Astrocyte (in vitro differentiated cells and primary cell): ENCODE data around the gene CRIM1. TPM values are rescaled to one million over a fixed set of nuclear protein-coding genes. Genes with fewer than 3 reads are reported as not detected.

Experiments used
- DNase-seq: peaks from one replicate; pipeline ENCODE4 v3.0.0-alpha.2; 2010; ENCODE audit warnings: low read depth
- FAIRE-seq: peaks from 2 replicates; lab custom pipeline; 2011; peaks lifted over from hg19 to GRCh38; lab: Jason Lieb, UNC
- H2AFZ ChIP-seq: 2 replicates; pipeline ENCODE4 v1.6.0; 2012; ENCODE audit warnings: low read depth, low read length, inconsistent platforms
- H3K27ac ChIP-seq: 2 replicates; pipeline ENCODE4 v1.5.1; 2011; ENCODE audit warnings: low read depth, low read length, inconsistent platforms
- H3K27me3 ChIP-seq: 2 replicates; pipeline ENCODE4 v1.6.0; 2011; ENCODE audit warnings: low read length, inconsistent platforms; ENCODE audit not compliant: insufficient read depth
- H3K36me3 ChIP-seq: 2 replicates; pipeline ENCODE4 v1.5.1; 2011; ENCODE audit warnings: low read length, inconsistent platforms; ENCODE audit not compliant: insufficient read depth
- H3K4me1 ChIP-seq: 2 replicates; pipeline ENCODE4 v1.5.1; 2011; ENCODE audit warnings: low read length, inconsistent platforms; ENCODE audit not compliant: insufficient read depth
- H3K4me2 ChIP-seq: 2 replicates; pipeline ENCODE4 v1.6.0; 2012; ENCODE audit warnings: low read length, inconsistent platforms
- H3K4me3 ChIP-seq: 2 replicates; pipeline ENCODE4 v1.5.1; 2011; ENCODE audit warnings: low read depth, mild to moderate bottlenecking, low read length, inconsistent platforms; ENCODE audit not compliant: insufficient read depth
- H3K79me2 ChIP-seq: 2 replicates; pipeline ENCODE4 v1.6.0; 2012; ENCODE audit warnings: mild to moderate bottlenecking, low read length, inconsistent platforms; ENCODE audit not compliant: insufficient read depth
- H3K9ac ChIP-seq: 2 replicates; pipeline ENCODE4 v1.6.0; 2012; ENCODE audit warnings: mild to moderate bottlenecking, low read length, inconsistent platforms
- H3K9me3 ChIP-seq: 2 replicates; pipeline ENCODE4 v1.5.1; 2012; ENCODE audit warnings: low read depth, mild to moderate bottlenecking, low read length, inconsistent platforms; ENCODE audit not compliant: insufficient read depth
- H4K20me1 ChIP-seq: 2 replicates; pipeline ENCODE4 v1.6.0; 2012; ENCODE audit warnings: low read length, inconsistent platforms; ENCODE audit not compliant: insufficient read depth
- H3K27ac Mint-ChIP-seq: one replicate; pipeline ENCODE4 v1.8.0; 2021; ENCODE audit warnings: mild to moderate bottlenecking, mixed read lengths; ENCODE audit not compliant: unreplicated experiment
- H3K27me3 Mint-ChIP-seq: one replicate; pipeline ENCODE4 v1.8.0; 2021; ENCODE audit warnings: low read depth, mixed read lengths; ENCODE audit not compliant: unreplicated experiment
- H3K36me3 Mint-ChIP-seq: one replicate; pipeline ENCODE4 v1.8.0; 2021; ENCODE audit warnings: low read depth, mixed read lengths; ENCODE audit not compliant: unreplicated experiment
- H3K4me1 Mint-ChIP-seq: one replicate; pipeline ENCODE4 v1.8.0; 2021; ENCODE audit warnings: low read depth, mixed read lengths; ENCODE audit not compliant: unreplicated experiment
- H3K4me3 Mint-ChIP-seq: one replicate; pipeline ENCODE4 v1.8.0; 2021; ENCODE audit warnings: mild to moderate bottlenecking, moderate library complexity, mixed read lengths; ENCODE audit not compliant: unreplicated experiment
- H3K9me3 Mint-ChIP-seq: one replicate; pipeline ENCODE4 v1.8.0; 2021; ENCODE audit warnings: mild to moderate bottlenecking, mixed read lengths; ENCODE audit not compliant: unreplicated experiment
- EZH2 ChIP-seq: IDR thresholded peaks from 2 replicates; pipeline ENCODE4 v1.6.1; 2012; ENCODE audit warnings: mild to moderate bottlenecking, low read length, inconsistent platforms; ENCODE audit not compliant: insufficient read depth
- total RNA-seq: library from RNA; stranded (reverse); gene quantifications from 2 replicates; pipeline ENCODE4 v1.2.1, GENCODE V29; 2021
- TF ChIP-seq, protein P1 (sequence below): IDR thresholded peaks from 2 replicates; pipeline ENCODE4 v1.5.1; 2011; ENCODE audit warnings: low read depth, mild to moderate bottlenecking, inconsistent platforms, low read length, moderate library complexity; ENCODE audit not compliant: insufficient read depth

CRIM1 gene
- total RNA-seq, 1 donor from 2014 or later = 180 TPM

GRCh38 chr2:36478999-36479398 is 123.4 kb downstream of the CRIM1 start:
- peaks cover 72% of the 10 kb centered on the region for H3K79me2 ChIP-seq
- H3K9me3 Mint-ChIP-seq = peaks cover 37% of the 10 kb centered on the region
- H3K36me3 ChIP-seq = peaks cover 73% of the 10 kb centered on the region
- peaks cover 34% of the 10 kb centered on the region for H3K4me1 Mint-ChIP-seq
- peak overlapping the region; percentile 46 for H3K9ac ChIP-seq
- H3K4me3 Mint-ChIP-seq = no peak overlapping the region
- no peaks in the 10 kb centered on the region for H3K27me3 Mint-ChIP-seq
- DNase-seq (no peak), FAIRE-seq (no peak)
- H4K20me1 ChIP-seq = no peaks in the 10 kb centered on the region
- H3K27ac ChIP-seq = peak overlapping the region; percentile 82
- no peak overlapping the region for H2AFZ ChIP-seq
- peaks cover 5% of the 10 kb centered on the region for H3K9me3 ChIP-seq
- H3K4me2 ChIP-seq = peak overlapping the region; percentile 17
- no peaks in the 10 kb centered on the region for H3K27me3 ChIP-seq
- peaks cover 29% of the 10 kb centered on the region for H3K4me1 ChIP-seq
- H3K4me3 ChIP-seq = no peak overlapping the region
- TF ChIP-seq, protein P1, sequence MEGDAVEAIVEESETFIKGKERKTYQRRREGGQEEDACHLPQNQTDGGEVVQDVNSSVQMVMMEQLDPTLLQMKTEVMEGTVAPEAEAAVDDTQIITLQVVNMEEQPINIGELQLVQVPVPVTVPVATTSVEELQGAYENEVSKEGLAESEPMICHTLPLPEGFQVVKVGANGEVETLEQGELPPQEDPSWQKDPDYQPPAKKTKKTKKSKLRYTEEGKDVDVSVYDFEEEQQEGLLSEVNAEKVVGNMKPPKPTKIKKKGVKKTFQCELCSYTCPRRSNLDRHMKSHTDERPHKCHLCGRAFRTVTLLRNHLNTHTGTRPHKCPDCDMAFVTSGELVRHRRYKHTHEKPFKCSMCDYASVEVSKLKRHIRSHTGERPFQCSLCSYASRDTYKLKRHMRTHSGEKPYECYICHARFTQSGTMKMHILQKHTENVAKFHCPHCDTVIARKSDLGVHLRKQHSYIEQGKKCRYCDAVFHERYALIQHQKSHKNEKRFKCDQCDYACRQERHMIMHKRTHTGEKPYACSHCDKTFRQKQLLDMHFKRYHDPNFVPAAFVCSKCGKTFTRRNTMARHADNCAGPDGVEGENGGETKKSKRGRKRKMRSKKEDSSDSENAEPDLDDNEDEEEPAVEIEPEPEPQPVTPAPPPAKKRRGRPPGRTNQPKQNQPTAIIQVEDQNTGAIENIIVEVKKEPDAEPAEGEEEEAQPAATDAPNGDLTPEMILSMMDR = no peak
- no peak for TF ChIP-seq EZH2
- peak overlapping the region; percentile 92 for H3K27ac Mint-ChIP-seq
- H3K36me3 Mint-ChIP-seq = peaks cover 77% of the 10 kb centered on the region

GRCh38 chr2:36479406-36479805 is 123.8 kb downstream of the CRIM1 start:
- Histone ChIP-seq H3K36me3 (peaks cover 76% of the 10 kb centered on the region), H2AFZ (no peak overlapping the region), H3K27ac (peak overlapping the region; percentile 82), H4K20me1 (no peaks in the 10 kb centered on the region), H3K27me3 (no peaks in the 10 kb centered on the region), H3K79me2 (peaks cover 69% of the 10 kb centered on the region), H3K4me3 (no peak overlapping the region), H3K9me3 (peaks cover 5% of the 10 kb centered on the region), H3K4me2 (no peak overlapping the region), H3K9ac (no peak overlapping the region), H3K4me1 (peaks cover 31% of the 10 kb centered on the region)
- no peaks in the 10 kb centered on the region for H3K27me3 Mint-ChIP-seq
- peaks cover 33% of the 10 kb centered on the region for H3K9me3 Mint-ChIP-seq
- H3K4me1 Mint-ChIP-seq = peaks cover 34% of the 10 kb centered on the region
- no peak overlapping the region for H3K27ac Mint-ChIP-seq
- no peak for DNase-seq
- no peak for FAIRE-seq
- H3K4me3 Mint-ChIP-seq = no peak overlapping the region
- peaks cover 77% of the 10 kb centered on the region for H3K36me3 Mint-ChIP-seq
- TF ChIP-seq, protein P1 = no peak
- no peak for TF ChIP-seq EZH2

DNA sequence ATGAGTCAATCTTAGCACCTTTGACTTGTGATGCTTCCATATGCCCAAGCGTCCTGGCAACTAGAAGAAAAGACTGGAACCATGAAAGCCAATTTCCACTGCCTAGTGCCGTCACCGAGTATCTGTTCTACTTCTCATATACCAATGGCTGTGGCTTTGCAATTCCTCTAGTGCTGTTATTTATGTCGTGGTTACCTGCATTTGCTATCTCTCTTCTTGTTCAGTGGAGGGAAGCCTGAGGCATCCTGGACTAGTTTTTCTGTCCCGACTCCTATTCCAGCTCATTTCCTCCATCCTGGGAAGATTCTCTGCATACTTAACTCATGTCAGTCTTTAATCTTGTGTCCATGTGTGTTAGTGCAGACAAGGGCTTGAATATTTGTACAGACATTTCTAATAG is 124.5 kb downstream of the CRIM1 start:
- Histone ChIP-seq H3K9me3 (peaks cover 5% of the 10 kb centered on the region), H3K79me2 (peaks cover 63% of the 10 kb centered on the region), H3K9ac (no peak overlapping the region), H3K4me3 (no peak overlapping the region), H3K36me3 (peaks cover 72% of the 10 kb centered on the region), H3K27me3 (no peaks in the 10 kb centered on the region), H2AFZ (no peak overlapping the region), H4K20me1 (no peaks in the 10 kb centered on the region), H3K4me2 (no peak overlapping the region), H3K4me1 (peaks cover 37% of the 10 kb centered on the region), H3K27ac (no peak overlapping the region)
- Mint-ChIP-seq H3K9me3 (peaks cover 28% of the 10 kb centered on the region), H3K4me1 (peaks cover 38% of the 10 kb centered on the region), H3K4me3 (no peak overlapping the region), H3K36me3 (peaks cover 72% of the 10 kb centered on the region), H3K27ac (peak overlapping the region; percentile 24), H3K27me3 (no peaks in the 10 kb centered on the region)
- no peak for DNase-seq
- FAIRE-seq = no peak
- TF ChIP-seq, protein P1 = no peak
- TF ChIP-seq EZH2 = no peak
